GM23338 (cell line): ENCODE measurements around the gene TMEM151B. TPM values are rescaled to one million over a fixed set of nuclear protein-coding genes. Genes with fewer than 3 reads are reported as not detected.

ENCODE experiments used
- ATAC-seq: fragments of 200-7000 bp; cut with Tn5 transposase; 3 replicates; pipeline ENCODE4 v1.9.1; 2020
- DNase-seq: peaks from one replicate; pipeline ENCODE4 v3.0.0-alpha.2; 2015; ENCODE audit warnings: low spot score
- H2AFZ ChIP-seq: fragments of 200-600 bp; sonication (generic); 2 replicates; pipeline ENCODE4 v1.8.0; 2016; ENCODE audit warnings: antibody characterized with exemption, mild to moderate bottlenecking, moderate library complexity
- H3F3A ChIP-seq: fragments of 200-600 bp; sonication (generic); replicated peaks from 2 replicates; pipeline ENCODE4 v1.8.0; 2017; ENCODE audit warnings: antibody characterized with exemption, mixed run types, low read depth
- H3K27ac ChIP-seq: fragments of 200-600 bp; sonication (generic); 2 replicates; pipeline ENCODE4 v1.6.1; 2016; ENCODE audit warnings: low read depth
- H3K27me3 ChIP-seq: fragments of 200-600 bp; sonication (generic); 2 replicates; pipeline ENCODE4 v1.8.0; 2016; ENCODE audit warnings: mild to moderate bottlenecking, mixed run types, moderate library complexity; ENCODE audit not compliant: insufficient read depth
- H3K36me3 ChIP-seq: fragments of 200-600 bp; sonication (generic); 2 replicates; pipeline ENCODE4 v1.8.0; 2016; ENCODE audit warnings: mild to moderate bottlenecking; ENCODE audit not compliant: insufficient read depth
- H3K4me1 ChIP-seq: fragments of 200-600 bp; sonication (generic); 2 replicates; pipeline ENCODE4 v1.8.0; 2016; ENCODE audit warnings: mild to moderate bottlenecking, moderate library complexity; ENCODE audit not compliant: insufficient read depth
- H3K4me2 ChIP-seq: fragments of 200-600 bp; sonication (generic); 2 replicates; pipeline ENCODE4 v1.7.1; 2017; ENCODE audit warnings: mixed run types
- H3K4me3 ChIP-seq: fragments of 200-600 bp; sonication (generic); 2 replicates; pipeline ENCODE4 v1.6.1; 2016; ENCODE audit warnings: mixed run types
- H3K79me2 ChIP-seq: fragments of 200-600 bp; sonication (generic); replicated peaks from 2 replicates; pipeline ENCODE4 v1.8.0; 2017; ENCODE audit warnings: mild to moderate bottlenecking; ENCODE audit not compliant: insufficient read depth
- H3K9me2 ChIP-seq: fragments of 200-600 bp; sonication (generic); 2 replicates; pipeline ENCODE4 v1.8.0; 2017; ENCODE audit not compliant: insufficient read depth
- H4K20me1 ChIP-seq: fragments of 200-600 bp; sonication (generic); replicated peaks from 2 replicates; pipeline ENCODE4 v1.8.0; 2017; ENCODE audit warnings: mild to moderate bottlenecking; ENCODE audit not compliant: insufficient read depth
- H3K27ac Mint-ChIP-seq: 2 replicates; pipeline ENCODE4 v1.8.0; 2020; ENCODE audit warnings: inconsistent platforms, mild to moderate bottlenecking, moderate library complexity, mixed read lengths
- H3K27me3 Mint-ChIP-seq: 3 replicates; pipeline ENCODE4 v1.8.0; 2022; ENCODE audit warnings: low read depth, mild to moderate bottlenecking, moderate library complexity, mixed read lengths, inconsistent platforms; ENCODE audit not compliant: insufficient read depth, poor library complexity
- H3K36me3 Mint-ChIP-seq: 3 replicates; pipeline ENCODE4 v1.8.0; 2021; ENCODE audit warnings: low read depth, mild to moderate bottlenecking, inconsistent platforms, moderate library complexity, mixed read lengths
- H3K4me1 Mint-ChIP-seq: 3 replicates; pipeline ENCODE4 v1.8.0; 2020; ENCODE audit warnings: mild to moderate bottlenecking, inconsistent platforms, mixed read lengths
- H3K4me3 Mint-ChIP-seq: 3 replicates; pipeline ENCODE4 v1.8.0; 2021; ENCODE audit warnings: moderate library complexity, mild to moderate bottlenecking, inconsistent platforms, mixed read lengths
- H3K9me3 Mint-ChIP-seq: 3 replicates; pipeline ENCODE4 v1.8.0; 2020; ENCODE audit warnings: moderate library complexity, mild to moderate bottlenecking, inconsistent platforms, mixed read lengths
- CREB1 ChIP-seq: fragments of 250-450 bp; sonication (Bioruptor Pico); IDR thresholded peaks from 2 replicates; pipeline ENCODE4 v1.5.0; 2020; ENCODE audit warnings: low read depth, mild to moderate bottlenecking, moderate library complexity
- CTCF ChIP-seq, 2 experiments: fragments of 200-600 bp in 1 of 2; sonication (generic) in 1 of 2; conservative IDR thresholded peaks; 2 replicates each; pipeline versions ENCODE4 v1.5.1 to v1.6.1; 2016 to 2017; ENCODE audit warnings: antibody characterized with exemption in 2 of 2, low read depth in 2 of 2, mild to moderate bottlenecking in 2 of 2, moderate library complexity in 1 of 2
- ETS1 ChIP-seq: IDR thresholded peaks from 2 replicates; pipeline ENCODE4 v1.6.1; 2016; ENCODE audit warnings: antibody characterized with exemption
- EZH2 ChIP-seq: fragments of 200-600 bp; sonication (generic); IDR thresholded peaks from one replicate; pipeline ENCODE4 v1.8.0; 2017; ENCODE audit warnings: antibody characterized with exemption, mild to moderate bottlenecking, low read depth; ENCODE audit not compliant: unreplicated experiment
- JUNB ChIP-seq: IDR thresholded peaks from one replicate; pipeline ENCODE4 v1.6.1; 2016; ENCODE audit warnings: antibody characterized with exemption; ENCODE audit not compliant: unreplicated experiment
- NANOG ChIP-seq: IDR thresholded peaks from 2 replicates; pipeline ENCODE4 v1.6.1; 2016; ENCODE audit warnings: antibody characterized with exemption, borderline replicate concordance
- POLR2AphosphoS5 ChIP-seq: IDR thresholded peaks from 2 replicates; pipeline ENCODE4 v1.6.1; 2016; ENCODE audit warnings: antibody characterized with exemption, low read depth
- REST ChIP-seq: IDR thresholded peaks from one replicate; pipeline ENCODE4 v1.6.1; 2018; ENCODE audit warnings: antibody characterized with exemption; ENCODE audit not compliant: unreplicated experiment
- STAT1 ChIP-seq: IDR thresholded peaks from one replicate; pipeline ENCODE4 v1.6.1; 2016; ENCODE audit warnings: antibody characterized with exemption; ENCODE audit not compliant: unreplicated experiment
- ZNF114 ChIP-seq: fragments of 250-450 bp; sonication (Bioruptor Pico); IDR thresholded peaks from 2 replicates; pipeline ENCODE4 v1.5.0; 2020; ENCODE audit warnings: mild to moderate bottlenecking, moderate library complexity
- ZNF331 ChIP-seq: fragments of 250-450 bp; sonication (Bioruptor Pico); IDR thresholded peaks from 2 replicates; pipeline ENCODE4 v1.5.0; 2020; ENCODE audit warnings: low read depth, mild to moderate bottlenecking, moderate library complexity
- polyA plus RNA-seq: library from polyadenylated mRNA; unstranded; fragments of >200 nt; fragmentation: Nextera tagmentation; extraction: Ambion mirVana; gene quantifications from 2 replicates; pipeline ENCODE4 v1.2.1, GENCODE V29; 2016
- total RNA-seq: library from RNA; depleted of rRNA; stranded (reverse); fragments of >200 nt; shearing (Covaris generic); gene quantifications from 2 replicates; pipeline ENCODE4 v1.2.3, GENCODE V29; 2014

TMEM151B gene
- total and polyA plus RNA-seq, 2 experiments from 2014 or later = 0.91 to 14.6 TPM

- Histone ChIP-seq H3K27ac (no peak overlapping the region), H2AFZ (no peak overlapping the region), H4K20me1 (peaks cover 6% of the 10 kb centered on the region; the same call in 1 of the 2 replicates), H3K27me3 (0 out of 2 replicates have a peak, but pooled peaks cover 11% of the 10 kb centered on the region), H3K4me3 (peak overlapping the region; percentile 83), H3K79me2 (no peaks in the 10 kb centered on the region), H3K4me2 (peak overlapping the region; percentile 90), H3K36me3 (no peaks in the 10 kb centered on the region), H3F3A (peaks cover 18% of the 10 kb centered on the region), H3K4me1 (peaks cover 19% of the 10 kb centered on the region; the same call in 1 of the 2 replicates), H3K9me2 (no peaks in the 10 kb centered on the region)
- no peaks in the 10 kb centered on the region; the same call in 2 of the 3 replicates for H3K9me3 Mint-ChIP-seq
- peak; percentile 81 for DNase-seq
- peak overlapping the region; percentile 77; the same call in 1 of the 2 replicates for H3K27ac Mint-ChIP-seq
- peaks cover 34% of the 10 kb centered on the region for H3K36me3 Mint-ChIP-seq
- peak; percentile 74 for ATAC-seq
- H3K4me3 Mint-ChIP-seq = peak overlapping the region; percentile 73
- H3K4me1 Mint-ChIP-seq = peaks cover 42% of the 10 kb centered on the region
- H3K27me3 Mint-ChIP-seq = peaks cover 23% of the 10 kb centered on the region
- TF ChIP-seq CTCF (conservative IDR thresholded peaks at IDR 0.05; ENCODE audit: low read depth in 2 of 2) = peak; percentile 84 to 87
- peak; percentile 80 for TF ChIP-seq CREB1 (CRISPR knock-in tag)
- no peak for TF ChIP-seq ETS1
- peak; percentile 31; the same call in 1 of the 2 replicates for TF ChIP-seq POLR2AphosphoS5
Measured at GRCh38 chr6:44237813-44238433, 32.3 kb upstream of the TMEM151B start.

GRCh38 chr6:44238687-44239350, 31.4 kb upstream of the TMEM151B start:
- no peaks in the 10 kb centered on the region for H3K79me2 ChIP-seq
- Mint-ChIP-seq H3K4me1 (peaks cover 35% of the 10 kb centered on the region), H3K27me3 (peaks cover 21% of the 10 kb centered on the region), H3K36me3 (peaks cover 26% of the 10 kb centered on the region), H3K4me3 (peak overlapping the region; percentile 73), H3K27ac (no peak overlapping the region), H3K9me3 (no peaks in the 10 kb centered on the region; the same call in 2 of the 3 replicates)
- ATAC-seq (no peak), DNase-seq (no peak)
- H3K4me3 ChIP-seq = no peak overlapping the region; the same call in 1 of the 2 replicates
- H4K20me1 ChIP-seq = peaks cover 2% of the 10 kb centered on the region; the same call in 1 of the 2 replicates
- H3F3A ChIP-seq = peaks cover 18% of the 10 kb centered on the region
- no peaks in the 10 kb centered on the region for H3K36me3 ChIP-seq
- H3K4me1 ChIP-seq = peaks cover 19% of the 10 kb centered on the region; the same call in 1 of the 2 replicates
- H3K4me2 ChIP-seq = peak overlapping the region; percentile 90; the same call in 1 of the 2 replicates
- no peaks in the 10 kb centered on the region for H3K9me2 ChIP-seq
- 0 out of 2 replicates have a peak, but pooled peaks cover 11% of the 10 kb centered on the region for H3K27me3 ChIP-seq
- H2AFZ ChIP-seq = no peak overlapping the region
- H3K27ac ChIP-seq = no peak overlapping the region
- TF ChIP-seq STAT1 (no peak), CTCF (conservative IDR thresholded peaks at IDR 0.05; ENCODE audit: low read depth in 2 of 2) (no peak), ETS1 (no peak), REST (no peak), ZNF331 (CRISPR knock-in tag) (no peak), NANOG (no peak), POLR2AphosphoS5 (no peak), ZNF114 (CRISPR knock-in tag) (no peak), EZH2 (no peak), JUNB (no peak)
